ENCODE data around the gene TSHZ1. TPM values are rescaled to one million over a fixed set of nuclear protein-coding genes. Genes with fewer than 3 reads are reported as not detected.

TSHZ1 gene
- polyA plus RNA-seq, 1 of the 3 experiments (the other 2 are of a cell fraction) = 2.6 TPM

GRCh38 chr18:75267643-75268363, 57.2 kb downstream of the TSHZ1 start:
- ChIA-PET POLR2A (no interaction called here), CTCF (no interaction called here)
- H3K4me1 ChIP-seq (ENCODE audit: control insufficient read depth in 1 of 2, insufficient read depth in 2 of 2, low read depth in 1 of 2, low read length in 1 of 2) = peaks cover 0 to 27% of the 10 kb centered on the region in 2 experiments; a peak in 2 of 4 replicates
- no peak overlapping the region for H2AFZ ChIP-seq (ENCODE audit: low read depth)
- H3K4me3 ChIP-seq (ENCODE audit: low read depth in 2 of 2, low read length in 1 of 2) = no peak overlapping the region
- no peaks in the 10 kb centered on the region for H3K9me3 ChIP-seq
- no peak for DNase-seq
- H3K79me2 ChIP-seq (ENCODE audit: insufficient read depth) = no peaks in the 10 kb centered on the region
- H3K27me3 ChIP-seq (ENCODE audit: insufficient read depth) = no peaks in the 10 kb centered on the region
- H4K20me1 ChIP-seq (ENCODE audit: insufficient read depth) = no peaks in the 10 kb centered on the region
- H3K36me3 ChIP-seq (replicated peaks in 1 of 2; ENCODE audit: control insufficient read depth in 1 of 2, insufficient read depth in 2 of 2, low read length in 1 of 2) = no peaks in the 10 kb centered on the region
- H3K9ac ChIP-seq = no peak overlapping the region
- no peak overlapping the region for H3K27ac ChIP-seq (ENCODE audit: low read depth in 2 of 2, low read length in 1 of 2)
- H3K4me2 ChIP-seq = no peak overlapping the region
- H3K9me2 ChIP-seq = no peaks in the 10 kb centered on the region
- H3F3A ChIP-seq (replicated peaks; ENCODE audit: insufficient read depth) = no peaks in the 10 kb centered on the region
- TF ChIP-seq MXI1 (IDR thresholded peaks at IDR 0.05; ENCODE audit: low read depth, low read length) (no peak), EP300 (IDR thresholded peaks at IDR 0.05; ENCODE audit: borderline replicate concordance in 1 of 2, low read depth in 1 of 2, low read length in 1 of 2) (no peak), JUND (IDR thresholded peaks at IDR 0.05) (no peak), IRF3 (IDR thresholded peaks at IDR 0.05; ENCODE audit: low read depth, low read length) (no peak), FOXM1 (IDR thresholded peaks at IDR 0.05; ENCODE audit: low read depth) (no peak), MAX (IDR thresholded peaks at IDR 0.05; ENCODE audit: low read depth) (no peak), EZH2phosphoT487 (IDR thresholded peaks at IDR 0.05; ENCODE audit: borderline replicate concordance, low read depth) (no peak), RAD21 (IDR thresholded peaks at IDR 0.05; ENCODE audit: low read length) (no peak), PBX3 (IDR thresholded peaks at IDR 0.05) (no peak), USF2 (IDR thresholded peaks at IDR 0.05; ENCODE audit: borderline replicate concordance, low read depth, low read length) (no peak), FOXJ3 (CRISPR knock-in tag; IDR thresholded peaks at IDR 0.05) (no peak), GABPA (IDR thresholded peaks at IDR 0.05; ENCODE audit: low read depth) (no peak)
- 82% methylated on average over 10 of the region's 10 CpGs for WGBS (ENCODE audit: low lambda C conversion rate)

- WGBS (ENCODE audit: low lambda C conversion rate) = 97% methylated on average over 5 of the region's 5 CpGs
- Histone ChIP-seq H3K79me2 (ENCODE audit: insufficient read depth) (no peaks in the 10 kb centered on the region), H3K9me3 (no peaks in the 10 kb centered on the region), H3K27ac (ENCODE audit: low read depth in 2 of 2, low read length in 1 of 2) (no peak overlapping the region), H3K9ac (no peak overlapping the region), H3K4me3 (ENCODE audit: low read depth in 2 of 2, low read length in 1 of 2) (no peak overlapping the region), H2AFZ (ENCODE audit: low read depth) (no peak overlapping the region), H3F3A (replicated peaks; ENCODE audit: insufficient read depth) (no peaks in the 10 kb centered on the region), H3K27me3 (ENCODE audit: insufficient read depth) (no peaks in the 10 kb centered on the region), H3K9me2 (no peaks in the 10 kb centered on the region), H3K36me3 (replicated peaks in 1 of 2; ENCODE audit: control insufficient read depth in 1 of 2, insufficient read depth in 2 of 2, low read length in 1 of 2) (no peaks in the 10 kb centered on the region), H3K4me1 (ENCODE audit: control insufficient read depth in 1 of 2, insufficient read depth in 2 of 2, low read depth in 1 of 2, low read length in 1 of 2) (peaks cover 0 to 27% of the 10 kb centered on the region in 2 experiments; a peak in 2 of 4 replicates), H3K4me2 (no peak overlapping the region), H4K20me1 (ENCODE audit: insufficient read depth) (no peaks in the 10 kb centered on the region)
- no peak for DNase-seq
- ChIA-PET POLR2A (no interaction called here), CTCF (no interaction called here)
- TF ChIP-seq RAD21 (IDR thresholded peaks at IDR 0.05; ENCODE audit: low read length) (no peak), REST (IDR thresholded peaks at IDR 0.05; ENCODE audit: low read depth, low read length) (no peak), YY1 (IDR thresholded peaks at IDR 0.05; ENCODE audit: low read depth) (no peak), JUND (IDR thresholded peaks at IDR 0.05) (no peak), FOXJ3 (CRISPR knock-in tag; IDR thresholded peaks at IDR 0.05) (no peak), TAF1 (IDR thresholded peaks at IDR 0.05; ENCODE audit: borderline replicate concordance, low read depth, low read length) (no peak), ELF1 (IDR thresholded peaks at IDR 0.05) (no peak), NRF1 (IDR thresholded peaks at IDR 0.05; ENCODE audit: low read depth, low read length) (no peak), EP300 (IDR thresholded peaks at IDR 0.05; ENCODE audit: borderline replicate concordance in 1 of 2, low read depth in 1 of 2, low read length in 1 of 2) (no peak), MXI1 (IDR thresholded peaks at IDR 0.05; ENCODE audit: low read depth, low read length) (no peak), MAX (IDR thresholded peaks at IDR 0.05; ENCODE audit: low read depth) (no peak), CHD2 (IDR thresholded peaks at IDR 0.05; ENCODE audit: low read length, partially characterized antibody) (no peak), POLR2AphosphoS5 (IDR thresholded peaks at IDR 0.05; ENCODE audit: low read depth, low read length) (no peak), MEF2A (IDR thresholded peaks at IDR 0.05; ENCODE audit: borderline replicate concordance, low read depth) (no peak), NFIC (IDR thresholded peaks at IDR 0.05; ENCODE audit: borderline replicate concordance) (no peak)
Measured at GRCh38 chr18:75268364-75268646, 57.7 kb downstream of the TSHZ1 start.

Data from SK-N-SH (cell line).